GM12878 (cell line): ENCODE measurements around the gene FKBP9.
"Not testable (repeated sequence)": the region's sequence is repeated elsewhere in the genome, so short reads cannot be mapped to it uniquely, and the experiment has no call there.

Source experiments
- CBX3 ChIP-seq: fragments of 200-600 bp; sonication (generic); IDR thresholded peaks from 2 replicates; pipeline ENCODE4 v1.6.1; 2016; ENCODE audit warnings: low read depth, borderline replicate concordance
- MXI1 ChIP-seq: fragments of 150-350 bp; IDR thresholded peaks from 2 replicates; pipeline ENCODE4 v1.6.1; 2011; ENCODE audit warnings: low read depth, mild to moderate bottlenecking, inconsistent platforms, low read length, improper control_type of control experiment
- RAD21 ChIP-seq: IDR thresholded peaks from 2 replicates; pipeline ENCODE4 v1.6.1; 2011; ENCODE audit warnings: mild to moderate bottlenecking, low read depth, low read length, moderate library complexity; ENCODE audit not compliant: insufficient read depth
- SMAD1 ChIP-seq: fragments of 450-650 bp; IDR thresholded peaks from 2 replicates; pipeline ENCODE4 v1.6.1; 2018; ENCODE audit warnings: mild to moderate bottlenecking, low read depth; ENCODE audit not compliant: partially characterized antibody
- ZBED1 ChIP-seq: IDR thresholded peaks from 2 replicates; pipeline ENCODE4 v1.6.1; 2016; ENCODE audit warnings: borderline replicate concordance
- TF ChIP-seq, protein P1 (sequence below), 3 experiments: IDR thresholded peaks in 2 of 3; conservative IDR thresholded peaks in 1 of 3; 2 replicates each; pipeline ENCODE4 v1.5.1; 2011; ENCODE audit warnings: low read depth in 3 of 3, low read length in 3 of 3, mild to moderate bottlenecking in 3 of 3, control low read depth in 2 of 3, moderate library complexity in 2 of 3, inconsistent platforms in 1 of 3, mixed read lengths in 1 of 3; ENCODE audit not compliant: control insufficient read depth in 2 of 3, insufficient read depth in 1 of 3; ENCODE audit errors: extremely low read depth in 1 of 3
- TF ChIP-seq, protein P2 (sequence below): IDR thresholded peaks from 2 replicates; pipeline ENCODE4 v1.6.1; 2011; ENCODE audit warnings: mild to moderate bottlenecking, low read depth, low read length, moderate library complexity; ENCODE audit not compliant: insufficient replicate concordance
- TF ChIP-seq, protein P3 (sequence below): IDR thresholded peaks from 2 replicates; pipeline ENCODE4 v1.6.1; 2011; ENCODE audit warnings: low read depth, low read length, improper control_type of control experiment, borderline replicate concordance
- TF ChIP-seq, protein P4 (sequence below): fragments of 150-350 bp; IDR thresholded peaks from 2 replicates; pipeline ENCODE4 v1.6.1; 2016; ENCODE audit warnings: low read depth, low read length

DNA sequence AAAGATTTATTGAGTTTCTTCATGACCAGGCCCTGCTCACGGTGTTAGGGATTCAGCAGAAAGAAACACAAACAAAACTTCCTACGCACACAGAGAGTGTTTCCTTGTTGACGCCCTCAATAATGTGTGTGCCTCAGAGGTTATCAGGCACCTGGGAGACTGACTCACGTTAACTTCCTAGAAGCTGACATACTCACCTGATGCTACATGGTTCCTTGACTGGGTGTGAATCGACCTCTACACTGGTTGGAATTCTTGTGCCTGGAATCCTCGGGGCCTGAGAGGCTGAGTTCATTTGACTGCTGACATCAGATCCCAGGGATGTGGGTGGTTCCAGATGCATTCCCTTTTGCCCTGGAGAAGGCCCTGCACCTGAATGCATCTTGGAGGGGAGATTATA lies 35.5 kb downstream of the FKBP9 start:
- TF ChIP-seq SMAD1, RAD21, ZBED1, CBX3, MXI1: not testable (repeated sequence)
- TF ChIP-seq, protein P1, sequence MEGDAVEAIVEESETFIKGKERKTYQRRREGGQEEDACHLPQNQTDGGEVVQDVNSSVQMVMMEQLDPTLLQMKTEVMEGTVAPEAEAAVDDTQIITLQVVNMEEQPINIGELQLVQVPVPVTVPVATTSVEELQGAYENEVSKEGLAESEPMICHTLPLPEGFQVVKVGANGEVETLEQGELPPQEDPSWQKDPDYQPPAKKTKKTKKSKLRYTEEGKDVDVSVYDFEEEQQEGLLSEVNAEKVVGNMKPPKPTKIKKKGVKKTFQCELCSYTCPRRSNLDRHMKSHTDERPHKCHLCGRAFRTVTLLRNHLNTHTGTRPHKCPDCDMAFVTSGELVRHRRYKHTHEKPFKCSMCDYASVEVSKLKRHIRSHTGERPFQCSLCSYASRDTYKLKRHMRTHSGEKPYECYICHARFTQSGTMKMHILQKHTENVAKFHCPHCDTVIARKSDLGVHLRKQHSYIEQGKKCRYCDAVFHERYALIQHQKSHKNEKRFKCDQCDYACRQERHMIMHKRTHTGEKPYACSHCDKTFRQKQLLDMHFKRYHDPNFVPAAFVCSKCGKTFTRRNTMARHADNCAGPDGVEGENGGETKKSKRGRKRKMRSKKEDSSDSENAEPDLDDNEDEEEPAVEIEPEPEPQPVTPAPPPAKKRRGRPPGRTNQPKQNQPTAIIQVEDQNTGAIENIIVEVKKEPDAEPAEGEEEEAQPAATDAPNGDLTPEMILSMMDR (IDR thresholded peaks at IDR 0.05 in 2 of 3, conservative IDR thresholded peaks at IDR 0.05 in 1 of 3; ENCODE audit: control insufficient read depth in 2 of 3, extremely low read depth in 1 of 3, insufficient read depth in 1 of 3, low read depth in 3 of 3, low read length in 3 of 3): not testable (repeated sequence)
- TF ChIP-seq, protein P2, sequence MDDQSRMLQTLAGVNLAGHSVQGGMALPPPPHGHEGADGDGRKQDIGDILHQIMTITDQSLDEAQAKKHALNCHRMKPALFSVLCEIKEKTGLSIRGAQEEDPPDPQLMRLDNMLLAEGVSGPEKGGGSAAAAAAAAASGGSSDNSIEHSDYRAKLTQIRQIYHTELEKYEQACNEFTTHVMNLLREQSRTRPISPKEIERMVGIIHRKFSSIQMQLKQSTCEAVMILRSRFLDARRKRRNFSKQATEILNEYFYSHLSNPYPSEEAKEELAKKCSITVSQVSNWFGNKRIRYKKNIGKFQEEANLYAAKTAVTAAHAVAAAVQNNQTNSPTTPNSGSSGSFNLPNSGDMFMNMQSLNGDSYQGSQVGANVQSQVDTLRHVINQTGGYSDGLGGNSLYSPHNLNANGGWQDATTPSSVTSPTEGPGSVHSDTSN: not testable (repeated sequence)
- TF ChIP-seq, protein P3, sequence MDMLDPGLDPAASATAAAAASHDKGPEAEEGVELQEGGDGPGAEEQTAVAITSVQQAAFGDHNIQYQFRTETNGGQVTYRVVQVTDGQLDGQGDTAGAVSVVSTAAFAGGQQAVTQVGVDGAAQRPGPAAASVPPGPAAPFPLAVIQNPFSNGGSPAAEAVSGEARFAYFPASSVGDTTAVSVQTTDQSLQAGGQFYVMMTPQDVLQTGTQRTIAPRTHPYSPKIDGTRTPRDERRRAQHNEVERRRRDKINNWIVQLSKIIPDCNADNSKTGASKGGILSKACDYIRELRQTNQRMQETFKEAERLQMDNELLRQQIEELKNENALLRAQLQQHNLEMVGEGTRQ: not testable (repeated sequence)
- TF ChIP-seq, protein P4, sequence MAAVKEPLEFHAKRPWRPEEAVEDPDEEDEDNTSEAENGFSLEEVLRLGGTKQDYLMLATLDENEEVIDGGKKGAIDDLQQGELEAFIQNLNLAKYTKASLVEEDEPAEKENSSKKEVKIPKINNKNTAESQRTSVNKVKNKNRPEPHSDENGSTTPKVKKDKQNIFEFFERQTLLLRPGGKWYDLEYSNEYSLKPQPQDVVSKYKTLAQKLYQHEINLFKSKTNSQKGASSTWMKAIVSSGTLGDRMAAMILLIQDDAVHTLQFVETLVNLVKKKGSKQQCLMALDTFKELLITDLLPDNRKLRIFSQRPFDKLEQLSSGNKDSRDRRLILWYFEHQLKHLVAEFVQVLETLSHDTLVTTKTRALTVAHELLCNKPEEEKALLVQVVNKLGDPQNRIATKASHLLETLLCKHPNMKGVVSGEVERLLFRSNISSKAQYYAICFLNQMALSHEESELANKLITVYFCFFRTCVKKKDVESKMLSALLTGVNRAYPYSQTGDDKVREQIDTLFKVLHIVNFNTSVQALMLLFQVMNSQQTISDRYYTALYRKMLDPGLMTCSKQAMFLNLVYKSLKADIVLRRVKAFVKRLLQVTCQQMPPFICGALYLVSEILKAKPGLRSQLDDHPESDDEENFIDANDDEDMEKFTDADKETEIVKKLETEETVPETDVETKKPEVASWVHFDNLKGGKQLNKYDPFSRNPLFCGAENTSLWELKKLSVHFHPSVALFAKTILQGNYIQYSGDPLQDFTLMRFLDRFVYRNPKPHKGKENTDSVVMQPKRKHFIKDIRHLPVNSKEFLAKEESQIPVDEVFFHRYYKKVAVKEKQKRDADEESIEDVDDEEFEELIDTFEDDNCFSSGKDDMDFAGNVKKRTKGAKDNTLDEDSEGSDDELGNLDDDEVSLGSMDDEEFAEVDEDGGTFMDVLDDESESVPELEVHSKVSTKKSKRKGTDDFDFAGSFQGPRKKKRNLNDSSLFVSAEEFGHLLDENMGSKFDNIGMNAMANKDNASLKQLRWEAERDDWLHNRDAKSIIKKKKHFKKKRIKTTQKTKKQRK: not testable (repeated sequence)
